ENCODE measurements around the gene CRACR2B.

Gene CRACR2B

DNA sequence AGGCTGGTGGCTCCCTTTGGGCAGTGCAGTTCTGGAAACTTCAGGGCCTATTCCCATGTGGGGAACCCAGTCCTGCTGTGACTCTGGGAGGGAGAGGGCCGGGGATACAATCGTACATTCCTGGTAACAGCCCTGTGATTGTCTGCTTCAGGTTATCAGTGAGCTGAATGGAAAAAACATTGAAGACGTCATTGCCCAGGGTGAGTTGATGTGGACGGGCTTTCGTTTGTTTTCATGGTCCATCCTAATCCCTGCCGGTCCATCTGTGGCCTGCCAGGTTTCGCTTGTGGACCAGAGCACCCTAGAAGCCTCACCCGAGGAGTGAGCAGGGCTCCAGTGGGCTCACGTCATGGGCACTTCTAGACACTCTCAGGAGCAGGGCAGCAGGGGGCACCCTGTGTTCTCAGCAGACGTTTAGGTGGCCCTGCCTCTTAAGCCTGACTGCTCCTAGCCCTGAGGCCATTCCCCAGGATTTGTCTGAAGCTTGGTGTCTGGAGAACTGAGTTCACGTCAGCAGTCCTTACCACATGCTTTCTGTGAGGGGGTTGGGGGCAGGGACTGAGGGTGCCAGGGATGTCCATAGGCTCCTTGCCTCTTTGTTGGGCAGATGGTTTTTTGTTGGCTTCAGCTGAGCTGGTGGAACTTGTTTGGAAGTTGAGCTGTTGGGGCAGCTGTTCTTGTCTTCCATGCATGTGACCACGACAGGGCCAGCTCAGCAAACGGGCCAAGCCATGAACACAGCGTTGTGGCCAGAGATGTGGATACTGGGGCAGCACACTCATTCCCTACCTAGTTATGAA lies 16.1 kb upstream of the CRACR2B start:
- Histone ChIP-seq H3K9ac (no peak overlapping the region), H3K9me3 (ENCODE audit: control insufficient read depth, low read length) (no peaks in the 10 kb centered on the region), H3K36me3 (ENCODE audit: control insufficient read depth, insufficient read depth, low read length) (no peaks in the 10 kb centered on the region), H3K27me3 (ENCODE audit: control insufficient read depth, insufficient read depth, low read length) (no peaks in the 10 kb centered on the region), H3K4me2 (ENCODE audit: low read length) (no peak overlapping the region), H2AFZ (no peak overlapping the region), H3K4me3 (ENCODE audit: low read depth, low read length) (no peak overlapping the region), H3K27ac (no peak overlapping the region), H3K4me1 (peaks cover 4% of the 10 kb centered on the region), H3K79me2 (peaks cover 3% of the 10 kb centered on the region)
- TF ChIP-seq, protein P1, sequence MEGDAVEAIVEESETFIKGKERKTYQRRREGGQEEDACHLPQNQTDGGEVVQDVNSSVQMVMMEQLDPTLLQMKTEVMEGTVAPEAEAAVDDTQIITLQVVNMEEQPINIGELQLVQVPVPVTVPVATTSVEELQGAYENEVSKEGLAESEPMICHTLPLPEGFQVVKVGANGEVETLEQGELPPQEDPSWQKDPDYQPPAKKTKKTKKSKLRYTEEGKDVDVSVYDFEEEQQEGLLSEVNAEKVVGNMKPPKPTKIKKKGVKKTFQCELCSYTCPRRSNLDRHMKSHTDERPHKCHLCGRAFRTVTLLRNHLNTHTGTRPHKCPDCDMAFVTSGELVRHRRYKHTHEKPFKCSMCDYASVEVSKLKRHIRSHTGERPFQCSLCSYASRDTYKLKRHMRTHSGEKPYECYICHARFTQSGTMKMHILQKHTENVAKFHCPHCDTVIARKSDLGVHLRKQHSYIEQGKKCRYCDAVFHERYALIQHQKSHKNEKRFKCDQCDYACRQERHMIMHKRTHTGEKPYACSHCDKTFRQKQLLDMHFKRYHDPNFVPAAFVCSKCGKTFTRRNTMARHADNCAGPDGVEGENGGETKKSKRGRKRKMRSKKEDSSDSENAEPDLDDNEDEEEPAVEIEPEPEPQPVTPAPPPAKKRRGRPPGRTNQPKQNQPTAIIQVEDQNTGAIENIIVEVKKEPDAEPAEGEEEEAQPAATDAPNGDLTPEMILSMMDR (IDR thresholded peaks at IDR 0.05) = no peak

DNA sequence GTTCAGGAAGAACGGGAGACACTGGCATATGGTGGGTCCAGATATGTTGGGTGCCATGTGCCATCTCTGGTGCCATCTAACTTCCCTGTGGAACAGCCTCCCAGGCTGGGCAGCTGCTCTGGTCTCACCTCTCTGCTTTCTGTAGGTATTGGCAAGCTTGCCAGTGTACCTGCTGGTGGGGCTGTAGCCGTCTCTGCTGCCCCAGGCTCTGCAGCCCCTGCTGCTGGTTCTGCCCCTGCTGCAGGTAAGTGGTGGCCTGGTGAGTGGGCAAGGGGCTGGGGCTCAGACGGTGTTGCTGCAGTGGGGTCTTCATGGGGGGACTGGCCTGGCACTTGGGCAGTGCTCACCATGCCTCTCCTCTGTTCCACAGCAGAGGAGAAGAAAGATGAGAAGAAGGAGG lies 15.3 kb upstream of the CRACR2B start:
- Histone ChIP-seq H3K9ac (no peak overlapping the region), H3K79me2 (peaks cover 3% of the 10 kb centered on the region), H3K4me3 (ENCODE audit: low read depth, low read length) (no peak overlapping the region), H3K36me3 (ENCODE audit: control insufficient read depth, insufficient read depth, low read length) (no peaks in the 10 kb centered on the region), H3K9me3 (ENCODE audit: control insufficient read depth, low read length) (no peaks in the 10 kb centered on the region), H3K4me1 (peaks cover 4% of the 10 kb centered on the region), H3K4me2 (ENCODE audit: low read length) (no peak overlapping the region), H3K27ac (no peak overlapping the region), H3K27me3 (ENCODE audit: control insufficient read depth, insufficient read depth, low read length) (no peaks in the 10 kb centered on the region), H2AFZ (no peak overlapping the region)
- TF ChIP-seq, protein P1 (IDR thresholded peaks at IDR 0.05) = no peak

DNA sequence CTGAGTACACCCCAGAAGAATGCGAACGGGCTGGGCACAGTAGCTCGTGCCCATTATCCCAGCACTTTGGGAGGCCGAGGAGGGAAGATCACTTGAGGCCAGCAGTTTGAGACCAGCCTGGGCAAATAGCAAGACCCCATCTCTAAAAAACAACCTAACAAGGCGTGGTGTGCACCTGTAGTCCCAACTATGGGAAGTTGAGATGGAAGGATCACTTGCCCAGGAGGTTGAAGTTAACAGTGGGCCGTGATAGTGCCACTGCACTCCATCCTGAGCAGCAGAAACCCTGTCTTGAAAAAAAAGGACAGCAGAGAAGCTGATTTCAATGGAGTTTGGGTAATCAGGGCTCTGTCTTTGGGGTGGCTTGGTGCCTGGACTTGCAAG lies 14.7 kb upstream of the CRACR2B start:
- TF ChIP-seq, protein P1 (IDR thresholded peaks at IDR 0.05) = no peak
- Histone ChIP-seq H3K79me2 (peaks cover 3% of the 10 kb centered on the region), H3K4me2 (ENCODE audit: low read length) (no peak overlapping the region), H3K4me3 (ENCODE audit: low read depth, low read length) (no peak overlapping the region), H3K27me3 (ENCODE audit: control insufficient read depth, insufficient read depth, low read length) (no peaks in the 10 kb centered on the region), H3K9ac (no peak overlapping the region), H3K36me3 (ENCODE audit: control insufficient read depth, insufficient read depth, low read length) (no peaks in the 10 kb centered on the region), H3K9me3 (ENCODE audit: control insufficient read depth, low read length) (no peaks in the 10 kb centered on the region), H3K4me1 (peaks cover 4% of the 10 kb centered on the region), H3K27ac (no peak overlapping the region), H2AFZ (no peak overlapping the region)

DNA sequence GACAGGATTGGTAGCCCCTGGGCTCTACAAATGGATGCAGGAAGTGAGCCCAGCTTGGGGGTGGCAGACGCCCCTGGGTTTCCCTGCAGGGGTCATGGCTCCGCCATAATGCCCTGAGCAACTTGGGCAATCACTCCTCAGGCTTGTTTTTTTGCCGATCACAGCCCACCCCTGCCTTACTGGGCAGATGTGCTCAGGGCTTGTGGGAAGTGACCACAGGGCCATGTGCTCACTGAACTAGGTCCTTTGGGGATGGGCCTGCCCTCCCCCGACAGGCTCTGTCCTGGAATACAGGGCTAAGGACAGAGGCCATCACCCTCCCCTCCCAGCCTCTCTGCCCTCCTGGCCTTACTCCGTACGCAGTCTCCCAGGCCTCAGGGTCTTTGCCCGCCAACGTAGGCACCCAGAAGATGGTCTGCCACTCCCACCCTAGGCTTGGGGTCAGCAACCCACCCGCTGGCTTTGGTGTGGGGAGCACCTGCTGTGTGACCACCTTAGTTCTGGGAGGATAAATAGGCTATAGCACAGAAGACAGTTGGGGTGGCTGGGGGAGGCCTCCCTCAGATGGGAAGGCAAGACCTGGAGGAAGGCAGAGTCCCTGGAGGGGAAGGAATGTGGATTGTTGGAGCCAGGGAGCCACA lies 14.1 kb upstream of the CRACR2B start:
- Histone ChIP-seq H2AFZ (no peak overlapping the region), H3K79me2 (peaks cover 3% of the 10 kb centered on the region), H3K4me3 (ENCODE audit: low read depth, low read length) (no peak overlapping the region), H3K9me3 (ENCODE audit: control insufficient read depth, low read length) (no peaks in the 10 kb centered on the region), H3K4me1 (peaks cover 4% of the 10 kb centered on the region), H3K4me2 (ENCODE audit: low read length) (no peak overlapping the region), H3K27me3 (ENCODE audit: control insufficient read depth, insufficient read depth, low read length) (no peaks in the 10 kb centered on the region), H3K36me3 (ENCODE audit: control insufficient read depth, insufficient read depth, low read length) (no peaks in the 10 kb centered on the region), H3K9ac (no peak overlapping the region), H3K27ac (no peak overlapping the region)
- TF ChIP-seq, protein P1 (IDR thresholded peaks at IDR 0.05) = no peak

Measured in parathyroid adenoma (tissue), 2 donors.